ENCODE results near the gene HOXA1.

DNA sequence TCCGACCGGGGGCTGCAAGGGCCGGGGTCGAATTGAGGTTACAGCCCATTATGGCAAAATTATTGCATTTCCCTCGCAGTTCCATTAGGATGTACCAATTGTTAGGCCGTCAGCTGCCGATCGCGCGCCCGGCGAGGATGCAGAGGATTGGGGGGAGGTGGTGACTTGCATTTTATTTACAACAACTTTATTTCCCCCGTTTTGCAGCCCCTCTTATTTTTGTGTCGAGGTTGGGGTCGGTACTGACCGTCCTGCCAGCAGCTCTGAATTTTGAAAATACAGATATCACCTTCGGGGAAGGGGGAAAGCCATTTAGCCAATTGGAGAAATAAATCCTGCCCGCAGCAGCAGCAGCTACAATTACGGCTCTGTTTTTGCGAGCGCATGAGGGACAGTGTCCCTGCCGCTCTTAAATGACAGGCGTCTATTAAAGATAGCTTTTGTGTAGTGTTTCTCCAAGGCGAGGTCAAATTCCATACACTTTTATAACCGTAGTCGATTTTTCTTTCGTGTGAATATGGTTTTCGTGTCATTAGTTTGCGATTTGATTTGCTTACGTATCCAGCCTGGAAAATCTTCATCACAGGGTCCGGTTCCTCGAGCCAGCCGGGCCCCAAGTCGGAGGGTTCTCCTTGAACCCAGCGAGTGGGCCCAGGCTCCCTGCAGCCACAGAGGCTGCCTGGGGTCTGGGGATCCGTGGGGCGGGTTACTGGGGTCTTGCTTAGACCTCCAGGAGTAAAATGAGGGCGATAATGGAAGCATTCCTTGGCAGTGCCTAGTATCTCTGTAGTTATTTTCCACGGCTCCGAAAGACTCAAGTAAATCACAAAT lies 48.4 kb upstream of the HOXA1 start:
- TF ChIP-seq, protein P1, sequence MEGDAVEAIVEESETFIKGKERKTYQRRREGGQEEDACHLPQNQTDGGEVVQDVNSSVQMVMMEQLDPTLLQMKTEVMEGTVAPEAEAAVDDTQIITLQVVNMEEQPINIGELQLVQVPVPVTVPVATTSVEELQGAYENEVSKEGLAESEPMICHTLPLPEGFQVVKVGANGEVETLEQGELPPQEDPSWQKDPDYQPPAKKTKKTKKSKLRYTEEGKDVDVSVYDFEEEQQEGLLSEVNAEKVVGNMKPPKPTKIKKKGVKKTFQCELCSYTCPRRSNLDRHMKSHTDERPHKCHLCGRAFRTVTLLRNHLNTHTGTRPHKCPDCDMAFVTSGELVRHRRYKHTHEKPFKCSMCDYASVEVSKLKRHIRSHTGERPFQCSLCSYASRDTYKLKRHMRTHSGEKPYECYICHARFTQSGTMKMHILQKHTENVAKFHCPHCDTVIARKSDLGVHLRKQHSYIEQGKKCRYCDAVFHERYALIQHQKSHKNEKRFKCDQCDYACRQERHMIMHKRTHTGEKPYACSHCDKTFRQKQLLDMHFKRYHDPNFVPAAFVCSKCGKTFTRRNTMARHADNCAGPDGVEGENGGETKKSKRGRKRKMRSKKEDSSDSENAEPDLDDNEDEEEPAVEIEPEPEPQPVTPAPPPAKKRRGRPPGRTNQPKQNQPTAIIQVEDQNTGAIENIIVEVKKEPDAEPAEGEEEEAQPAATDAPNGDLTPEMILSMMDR (IDR thresholded peaks at IDR 0.05), result peak; percentile 55
- TF ChIP-seq POLR2AphosphoS5 (IDR thresholded peaks at IDR 0.05; ENCODE audit: low read depth, low read length) (no peak), REST (IDR thresholded peaks at IDR 0.05; ENCODE audit: insufficient read depth in 1 of 2, low read depth in 2 of 2, low read length in 1 of 2) (no peak), SIN3A (IDR thresholded peaks at IDR 0.05; ENCODE audit: borderline replicate concordance, insufficient read depth, low read depth, low read length) (no peak), TCF7L2 (IDR thresholded peaks at IDR 0.05; ENCODE audit: low read depth, low read length) (no peak)
